Mammary epithelial cell (primary cell): ENCODE results near the gene CACHD1.

Experiments
- EZH2 ChIP-seq: IDR thresholded peaks from 2 replicates; pipeline ENCODE4 v1.6.1; 2012; ENCODE audit warnings: low read length, inconsistent platforms, borderline replicate concordance
- TF ChIP-seq, protein P1 (sequence below), 2 donors: IDR thresholded peaks in 1 of 2; conservative IDR thresholded peaks in 1 of 2; 2 replicates each; pipeline ENCODE4 v1.5.1; 2011 to 2012; ENCODE audit warnings: inconsistent platforms in 2 of 2, low read length in 2 of 2, mild to moderate bottlenecking in 2 of 2, control low read depth in 1 of 2, low read depth in 1 of 2; ENCODE audit not compliant: insufficient read depth in 1 of 2; ENCODE audit errors: extremely low read depth in 1 of 2

DNA sequence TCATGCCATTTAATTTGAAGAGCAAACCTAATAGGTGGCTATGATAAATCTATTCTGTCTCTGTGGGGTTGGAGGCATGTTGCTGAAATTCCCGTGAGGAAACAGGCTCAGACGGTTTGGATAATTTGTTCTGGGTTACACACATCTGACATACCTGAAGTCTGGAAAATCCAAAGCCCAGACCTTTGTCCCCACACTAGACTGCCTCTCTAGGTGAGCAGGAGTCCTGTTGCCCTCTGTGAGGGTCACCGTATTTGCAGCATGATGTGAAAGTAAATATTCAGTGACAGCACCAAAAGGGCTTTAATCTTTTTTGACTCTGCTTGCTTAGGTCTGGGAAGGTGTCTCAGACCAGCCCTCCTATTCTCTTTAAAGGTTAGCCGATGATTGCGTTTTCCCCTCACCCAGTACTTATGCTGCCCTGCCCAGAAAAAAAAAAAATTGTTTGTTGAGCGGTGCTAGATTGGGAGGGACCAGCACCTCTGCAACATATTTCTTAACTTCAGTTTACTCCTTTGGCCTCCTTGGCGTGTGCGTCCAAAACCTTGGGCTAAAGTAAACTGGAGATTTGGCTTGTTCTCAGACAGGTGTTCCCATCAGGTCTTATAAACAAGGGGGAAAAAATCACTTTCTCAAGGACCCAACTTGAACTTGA, 67.0 kb downstream of the CACHD1 start:
- TF ChIP-seq, protein P1, sequence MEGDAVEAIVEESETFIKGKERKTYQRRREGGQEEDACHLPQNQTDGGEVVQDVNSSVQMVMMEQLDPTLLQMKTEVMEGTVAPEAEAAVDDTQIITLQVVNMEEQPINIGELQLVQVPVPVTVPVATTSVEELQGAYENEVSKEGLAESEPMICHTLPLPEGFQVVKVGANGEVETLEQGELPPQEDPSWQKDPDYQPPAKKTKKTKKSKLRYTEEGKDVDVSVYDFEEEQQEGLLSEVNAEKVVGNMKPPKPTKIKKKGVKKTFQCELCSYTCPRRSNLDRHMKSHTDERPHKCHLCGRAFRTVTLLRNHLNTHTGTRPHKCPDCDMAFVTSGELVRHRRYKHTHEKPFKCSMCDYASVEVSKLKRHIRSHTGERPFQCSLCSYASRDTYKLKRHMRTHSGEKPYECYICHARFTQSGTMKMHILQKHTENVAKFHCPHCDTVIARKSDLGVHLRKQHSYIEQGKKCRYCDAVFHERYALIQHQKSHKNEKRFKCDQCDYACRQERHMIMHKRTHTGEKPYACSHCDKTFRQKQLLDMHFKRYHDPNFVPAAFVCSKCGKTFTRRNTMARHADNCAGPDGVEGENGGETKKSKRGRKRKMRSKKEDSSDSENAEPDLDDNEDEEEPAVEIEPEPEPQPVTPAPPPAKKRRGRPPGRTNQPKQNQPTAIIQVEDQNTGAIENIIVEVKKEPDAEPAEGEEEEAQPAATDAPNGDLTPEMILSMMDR (conservative IDR thresholded peaks at IDR 0.05 in 1 of 2, IDR thresholded peaks at IDR 0.05 in 1 of 2; ENCODE audit: extremely low read depth in 1 of 2, insufficient read depth in 1 of 2, low read depth in 1 of 2, low read length in 2 of 2), result no peak
- no peak for TF ChIP-seq EZH2
